ENCODE results near the gene TMCO5A.
"Not testable (repeated sequence)": the region's sequence is repeated elsewhere in the genome, so short reads cannot be mapped to it uniquely, and the experiment has no call there.

Gene TMCO5A

GRCh38 chr15:37934340-37934739 lies at the start of gene TMCO5A:
Gene TMCO5A (plus strand): TSS chr15:37934640. CDS start chr15:37936324, 1,684 bp downstream.
- no peak for DNase-seq (ENCODE audit: low read depth, low spot score)

GRCh38 chr15:37885651-37886050 lies 48.8 kb upstream of the TMCO5A start:
- DNase-seq (ENCODE audit: low read depth, low spot score): no peak

- DNase-seq (ENCODE audit: low read depth, low spot score): no peak
Measured at GRCh38 chr15:37888356-37888755, 46.1 kb upstream of the TMCO5A start.

GRCh38 chr15:37891766-37892368 lies 42.6 kb upstream of the TMCO5A start:
- DNase-seq (ENCODE audit: low read depth, low spot score): no peak

- no peak for DNase-seq (ENCODE audit: low read depth, low spot score)
Measured at GRCh38 chr15:37893309-37893708, 41.1 kb upstream of the TMCO5A start.

GRCh38 chr15:37898362-37898761 lies 36.1 kb upstream of the TMCO5A start:
- no peak for DNase-seq (ENCODE audit: low read depth, low spot score)

GRCh38 chr15:37900326-37901221 lies 33.9 kb upstream of the TMCO5A start:
- no peak for DNase-seq (ENCODE audit: low read depth, low spot score)

- no peak for DNase-seq (ENCODE audit: low read depth, low spot score)
Measured at GRCh38 chr15:37902126-37902525, 32.3 kb upstream of the TMCO5A start.

- no peak for DNase-seq (ENCODE audit: low read depth, low spot score)
Measured at GRCh38 chr15:37903919-37904625, 30.4 kb upstream of the TMCO5A start.

- DNase-seq (ENCODE audit: low read depth, low spot score): no peak
Measured at GRCh38 chr15:37907136-37907535, 27.3 kb upstream of the TMCO5A start.

- no peak for DNase-seq (ENCODE audit: low read depth, low spot score)
Measured at GRCh38 chr15:37921527-37922385, 12.7 kb upstream of the TMCO5A start.

GRCh38 chr15:37926136-37926535 lies 8.3 kb upstream of the TMCO5A start:
- no peak for DNase-seq (ENCODE audit: low read depth, low spot score)

- DNase-seq (ENCODE audit: low read depth, low spot score): no peak
Measured at GRCh38 chr15:37929238-37929637, 5.2 kb upstream of the TMCO5A start.

GRCh38 chr15:37931321-37931720 lies 3.1 kb upstream of the TMCO5A start:
- no peak for DNase-seq (ENCODE audit: low read depth, low spot score)

- no peak for DNase-seq (ENCODE audit: low read depth, low spot score)
Measured at GRCh38 chr15:37931868-37932267, 2.6 kb upstream of the TMCO5A start.

- no peak for DNase-seq (ENCODE audit: low read depth, low spot score)
Measured at GRCh38 chr15:37932549-37932948, 1.9 kb upstream of the TMCO5A start.

- DNase-seq (ENCODE audit: low read depth, low spot score): no peak
Measured at GRCh38 chr15:37933666-37934065, 774 bp upstream of the TMCO5A start.

GRCh38 chr15:37940876-37941275 lies 6.4 kb downstream of the TMCO5A start:
- DNase-seq (ENCODE audit: low read depth, low spot score): no peak

- no peak for DNase-seq (ENCODE audit: low read depth, low spot score)
Measured at GRCh38 chr15:37941779-37942178, 7.3 kb downstream of the TMCO5A start.

- DNase-seq (ENCODE audit: low read depth, low spot score): no peak
Measured at GRCh38 chr15:37951999-37952398, 17.6 kb downstream of the TMCO5A start.

GRCh38 chr15:37960742-37961141 lies 26.3 kb downstream of the TMCO5A start:
- DNase-seq (ENCODE audit: low read depth, low spot score): not testable (repeated sequence)

Data from activated CD4-positive, CD25-positive, alpha-beta regulatory T cell treated with anti-CD3 and anti-CD28 coated beads, Interleukin-2, amount 50 U/mL, for 16 hours (primary cell).